ENCODE results near the gene CASP12.

Gene CASP12

GRCh38 chr11:104841973-104842525, 56.2 kb downstream of the CASP12 start:
- TF ChIP-seq POLR2A (IDR thresholded peaks at IDR 0.05; ENCODE audit: low read depth, low read length) (no peak), TAF1 (IDR thresholded peaks at IDR 0.05; ENCODE audit: low read depth, low read length) (no peak), SPI1 (IDR thresholded peaks at IDR 0.05; ENCODE audit: low read depth, low read length) (no peak), POLR2AphosphoS5 (IDR thresholded peaks at IDR 0.05; ENCODE audit: low read depth, low read length) (no peak), PAX5 (IDR thresholded peaks at IDR 0.05; ENCODE audit: insufficient read depth, low read length, severe bottlenecking) (no peak), POU2F2 (IDR thresholded peaks at IDR 0.05; ENCODE audit: low read depth, low read length) (no peak)
- DNase-seq (ENCODE audit: insufficient read length, low spot score), result no peak
- no peak for FAIRE-seq

GRCh38 chr11:104841185-104841584, 57.1 kb downstream of the CASP12 start:
- DNase-seq (ENCODE audit: insufficient read length, low spot score), result no peak
- FAIRE-seq, result no peak
- TF ChIP-seq TAF1 (IDR thresholded peaks at IDR 0.05; ENCODE audit: low read depth, low read length) (no peak), SPI1 (IDR thresholded peaks at IDR 0.05; ENCODE audit: low read depth, low read length) (no peak), POLR2AphosphoS5 (IDR thresholded peaks at IDR 0.05; ENCODE audit: low read depth, low read length) (no peak)

- TF ChIP-seq POLR2A (IDR thresholded peaks at IDR 0.05; ENCODE audit: low read depth, low read length), result no peak
- TF ChIP-seq TAF1 (IDR thresholded peaks at IDR 0.05; ENCODE audit: low read depth, low read length), result no peak
- no peak for TF ChIP-seq PAX5 (IDR thresholded peaks at IDR 0.05; ENCODE audit: insufficient read depth, low read length, severe bottlenecking)
- no peak for TF ChIP-seq SPI1 (IDR thresholded peaks at IDR 0.05; ENCODE audit: low read depth, low read length)
- no peak for TF ChIP-seq POU2F2 (IDR thresholded peaks at IDR 0.05; ENCODE audit: low read depth, low read length)
- TF ChIP-seq POLR2AphosphoS5 (IDR thresholded peaks at IDR 0.05; ENCODE audit: low read depth, low read length), result no peak
- FAIRE-seq (peak; percentile 45), DNase-seq (ENCODE audit: insufficient read length, low spot score) (no peak)
These were observed 60.2 kb downstream of the CASP12 start for GRCh38 chr11:104837969-104838639.

GRCh38 chr11:104836691-104837090, 61.6 kb downstream of the CASP12 start:
- DNase-seq (ENCODE audit: insufficient read length, low spot score) (no peak), FAIRE-seq (no peak)
- TF ChIP-seq POLR2AphosphoS5 (IDR thresholded peaks at IDR 0.05; ENCODE audit: low read depth, low read length) (no peak), SPI1 (IDR thresholded peaks at IDR 0.05; ENCODE audit: low read depth, low read length) (no peak), POU2F2 (IDR thresholded peaks at IDR 0.05; ENCODE audit: low read depth, low read length) (no peak), TAF1 (IDR thresholded peaks at IDR 0.05; ENCODE audit: low read depth, low read length) (no peak), PAX5 (IDR thresholded peaks at IDR 0.05; ENCODE audit: insufficient read depth, low read length, severe bottlenecking) (no peak), POLR2A (IDR thresholded peaks at IDR 0.05; ENCODE audit: low read depth, low read length) (no peak)

Measured in GM12891 (cell line).